Ovary (tissue), 3 donors: Measurements from ENCODE around the gene STON1.

ENCODE experiments used
- CTCF ChIP-seq, 3 donors: fragments of 450-650 bp in 2 of 3; fragments of 200-600 bp in 1 of 3; IDR thresholded peaks; one replicate each; pipeline versions ENCODE4 v1.5.1 to v1.8.0; 2016 to 2022; ENCODE audit warnings: antibody characterized with exemption in 3 of 3, mild to moderate bottlenecking in 1 of 3
- EP300 ChIP-seq: sonication (generic); formaldehyde crosslinking; IDR thresholded peaks from one replicate; pipeline ENCODE4 v1.6.1; 2017; ENCODE audit warnings: antibody characterized with exemption
- POLR2A ChIP-seq: fragments of 450-650 bp; IDR thresholded peaks from one replicate; pipeline ENCODE4 v1.6.1; 2017; ENCODE audit warnings: antibody characterized with exemption, mild to moderate bottlenecking, moderate library complexity
- donor health status: DM: no; HTN: no; CAD: no.

GRCh38 chr2:48480526-48480925, 49.4 kb upstream of the STON1 start:
- no peak for TF ChIP-seq CTCF (IDR thresholded peaks at IDR 0.05)
- no peak for TF ChIP-seq POLR2A
- TF ChIP-seq EP300: no peak
